Liver (tissue), 9 donors: Measurements from ENCODE around the gene OGA. TPM values are rescaled to one million over a fixed set of nuclear protein-coding genes. Genes with fewer than 3 reads are reported as not detected.

ENCODE experiments used
- DNase-seq: peaks from one replicate; pipeline ENCODE4 v3.0.0-alpha.2; 2017; ENCODE audit warnings: low spot score
- H3K27ac ChIP-seq, 2 donors: one replicate each; pipeline ENCODE4 v1.7.0; 2013; ENCODE audit warnings: inconsistent platforms in 2 of 2, low read length in 2 of 2, control low read depth in 1 of 2, low read depth in 1 of 2, mild to moderate bottlenecking in 1 of 2
- H3K27me3 ChIP-seq, 4 donors: one replicate each; pipeline versions ENCODE4 v1.6.1 to v1.7.0; 2013; ENCODE audit warnings: low read length in 3 of 4, inconsistent platforms in 1 of 4, mild to moderate bottlenecking in 1 of 4, moderate library complexity in 1 of 4; ENCODE audit not compliant: control insufficient read depth in 4 of 4, insufficient read depth in 4 of 4
- H3K36me3 ChIP-seq, 4 donors: one replicate each; pipeline versions ENCODE4 v1.6.1 to v1.7.0; 2013; ENCODE audit warnings: low read length in 3 of 4, mild to moderate bottlenecking in 3 of 4, low read depth in 1 of 4, moderate library complexity in 1 of 4; ENCODE audit not compliant: control insufficient read depth in 4 of 4, insufficient read depth in 3 of 4
- H3K4me1 ChIP-seq, 4 donors: one replicate each; pipeline versions ENCODE4 v1.6.1 to v1.7.0; 2013; ENCODE audit warnings: low read length in 3 of 4, mild to moderate bottlenecking in 3 of 4, moderate library complexity in 1 of 4; ENCODE audit not compliant: control insufficient read depth in 4 of 4, insufficient read depth in 4 of 4
- H3K4me3 ChIP-seq, 3 donors: one replicate each; pipeline versions ENCODE4 v1.6.1 to v1.7.0; 2013; ENCODE audit warnings: low read length in 3 of 3, control low read depth in 1 of 3, low read depth in 1 of 3, mild to moderate bottlenecking in 1 of 3
- H3K9ac ChIP-seq, 2 donors: one replicate each; pipeline ENCODE4 v1.7.0; 2013; ENCODE audit warnings: low read length in 2 of 2, mild to moderate bottlenecking in 2 of 2, moderate library complexity in 2 of 2, control low read depth in 1 of 2, low read depth in 1 of 2
- H3K9me3 ChIP-seq, 4 donors: one replicate each; pipeline versions ENCODE4 v1.6.1 to v1.7.0; 2013; ENCODE audit warnings: low read length in 3 of 4; ENCODE audit not compliant: control insufficient read depth in 4 of 4
- EGR1 ChIP-seq, 2 donors: IDR thresholded peaks; 2 replicates each; pipeline ENCODE4 v1.6.1; 2016 to 2018; ENCODE audit warnings: antibody characterized with exemption in 2 of 2, low read depth in 2 of 2
- FOXA1 ChIP-seq: IDR thresholded peaks from 2 replicates; pipeline ENCODE4 v1.6.1; 2016; ENCODE audit warnings: antibody characterized with exemption
- FOXA2 ChIP-seq: IDR thresholded peaks from 2 replicates; pipeline ENCODE4 v1.6.1; 2016; ENCODE audit warnings: antibody characterized with exemption
- GABPA ChIP-seq, 2 donors: IDR thresholded peaks in 1 of 2; conservative IDR thresholded peaks in 1 of 2; 2 replicates each; pipeline ENCODE4 v1.6.1; 2016; ENCODE audit warnings: antibody characterized with exemption in 2 of 2, mild to moderate bottlenecking in 1 of 2, moderate library complexity in 1 of 2
- HNF4A ChIP-seq, 2 donors: conservative IDR thresholded peaks; 2 replicates each; pipeline ENCODE4 v1.6.1; 2016; ENCODE audit warnings: antibody characterized with exemption in 2 of 2, mild to moderate bottlenecking in 2 of 2
- JUND ChIP-seq, 2 donors: IDR thresholded peaks; 2 replicates each; pipeline ENCODE4 v1.6.1; 2016; ENCODE audit warnings: antibody characterized with exemption in 2 of 2
- NR2F2 ChIP-seq: IDR thresholded peaks from 2 replicates; pipeline ENCODE4 v1.6.1; 2016; ENCODE audit warnings: antibody characterized with exemption
- RAD21 ChIP-seq, 2 donors: IDR thresholded peaks; 2 replicates each; pipeline ENCODE4 v1.6.1; 2016; ENCODE audit warnings: antibody characterized with exemption in 2 of 2, mild to moderate bottlenecking in 2 of 2
- RXRA ChIP-seq, 2 donors: IDR thresholded peaks; 2 replicates each; pipeline ENCODE4 v1.6.1; 2017 to 2018; ENCODE audit warnings: antibody characterized with exemption in 2 of 2, mild to moderate bottlenecking in 1 of 2
- SP1 ChIP-seq: IDR thresholded peaks from 2 replicates; pipeline ENCODE4 v1.6.1; 2018; ENCODE audit warnings: antibody characterized with exemption, mild to moderate bottlenecking
- YY1 ChIP-seq: IDR thresholded peaks from 2 replicates; pipeline ENCODE4 v1.6.1; 2016; ENCODE audit warnings: antibody characterized with exemption, mild to moderate bottlenecking
- WGBS: extraction: QIAGEN DNeasy Blood & Tissue Kit; methylation state at CpG from one replicate; pipeline ENCODE4 v1.1.7; 2013; 5-methylcytosine and 5-hydroxymethylcytosine counted together
- polyA plus RNA-seq, 2 donors: library from polyadenylated mRNA; stranded (reverse) in 1 of 2; unstranded in 1 of 2; fragments of 200-250 nt in 1 of 2; fragments of >200 nt in 1 of 2; fragmentation: Nextera tagmentation in 1 of 2; extraction: Ambion mirVana in 1 of 2; gene quantifications; one replicate each; pipeline versions ENCODE4 v1.2.1 to v1.2.3, GENCODE V29; 2013 to 2015
- total RNA-seq, 2 donors: library from RNA; depleted of rRNA; stranded (reverse); fragments of >200 nt; gene quantifications; one replicate each; pipeline ENCODE4 v1.2.3, GENCODE V29; 2014
- TF ChIP-seq, protein P1 (sequence below): IDR thresholded peaks from 2 replicates; pipeline ENCODE4 v1.6.1; 2016; ENCODE audit warnings: antibody characterized with exemption, mild to moderate bottlenecking
- TF ChIP-seq, protein P2 (sequence below): IDR thresholded peaks from 2 replicates; pipeline ENCODE4 v1.6.1; 2016; ENCODE audit warnings: antibody characterized with exemption
- TF ChIP-seq, protein P3 (sequence below): IDR thresholded peaks from 2 replicates; pipeline ENCODE4 v1.6.1; 2016; ENCODE audit warnings: antibody characterized with exemption
- TF ChIP-seq, protein P4 (sequence below): IDR thresholded peaks from 2 replicates; pipeline ENCODE4 v1.6.1; 2016; ENCODE audit warnings: antibody characterized with exemption
- TF ChIP-seq, protein P5 (sequence below): fragments of 150-350 bp; IDR thresholded peaks from 2 replicates; pipeline ENCODE4 v1.5.1; 2017; ENCODE audit warnings: improper control_type of control experiment, low read depth, low read length; ENCODE audit not compliant: missing input control
- donor health status: healthy.
- donor health status: healthy.
- donor health status: healthy.
- donor health status: healthy.
- donor health status: healthy.

Gene OGA
- total and polyA plus RNA-seq, 4 donors, result 18.0 to 64.3 (median 41.4) TPM

DNA sequence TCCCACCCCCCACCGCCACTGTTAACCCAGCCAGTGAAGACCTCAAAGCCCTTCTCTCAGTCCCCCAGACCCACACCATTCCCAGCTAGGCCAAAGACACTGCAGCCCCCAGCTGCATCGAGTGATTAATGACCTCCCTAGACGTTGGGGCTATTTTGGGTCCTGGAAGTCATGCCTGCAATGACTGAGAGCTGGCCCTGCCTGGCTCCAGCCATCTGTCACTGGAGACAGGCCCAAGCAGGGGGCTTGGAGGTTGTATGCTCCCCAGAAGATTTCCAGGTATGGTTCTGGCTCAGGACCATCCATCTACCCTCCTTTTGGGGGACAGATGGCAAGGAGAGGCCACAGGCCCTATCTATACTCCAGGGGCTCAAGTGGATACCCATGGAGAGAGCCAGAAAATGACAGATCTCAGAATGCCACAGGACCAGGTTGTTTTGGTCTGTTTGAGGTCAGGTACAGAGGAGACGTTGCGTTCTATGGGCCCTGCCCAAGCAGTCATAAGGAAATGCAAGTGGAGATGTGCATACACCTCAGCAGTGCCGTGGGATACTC lies 20.2 kb upstream of the OGA start:
- H3K4me1 ChIP-seq, result peaks cover 9 to 25% (median 13%) of the 10 kb centered on the region in 4 donors
- TF ChIP-seq, protein P1, sequence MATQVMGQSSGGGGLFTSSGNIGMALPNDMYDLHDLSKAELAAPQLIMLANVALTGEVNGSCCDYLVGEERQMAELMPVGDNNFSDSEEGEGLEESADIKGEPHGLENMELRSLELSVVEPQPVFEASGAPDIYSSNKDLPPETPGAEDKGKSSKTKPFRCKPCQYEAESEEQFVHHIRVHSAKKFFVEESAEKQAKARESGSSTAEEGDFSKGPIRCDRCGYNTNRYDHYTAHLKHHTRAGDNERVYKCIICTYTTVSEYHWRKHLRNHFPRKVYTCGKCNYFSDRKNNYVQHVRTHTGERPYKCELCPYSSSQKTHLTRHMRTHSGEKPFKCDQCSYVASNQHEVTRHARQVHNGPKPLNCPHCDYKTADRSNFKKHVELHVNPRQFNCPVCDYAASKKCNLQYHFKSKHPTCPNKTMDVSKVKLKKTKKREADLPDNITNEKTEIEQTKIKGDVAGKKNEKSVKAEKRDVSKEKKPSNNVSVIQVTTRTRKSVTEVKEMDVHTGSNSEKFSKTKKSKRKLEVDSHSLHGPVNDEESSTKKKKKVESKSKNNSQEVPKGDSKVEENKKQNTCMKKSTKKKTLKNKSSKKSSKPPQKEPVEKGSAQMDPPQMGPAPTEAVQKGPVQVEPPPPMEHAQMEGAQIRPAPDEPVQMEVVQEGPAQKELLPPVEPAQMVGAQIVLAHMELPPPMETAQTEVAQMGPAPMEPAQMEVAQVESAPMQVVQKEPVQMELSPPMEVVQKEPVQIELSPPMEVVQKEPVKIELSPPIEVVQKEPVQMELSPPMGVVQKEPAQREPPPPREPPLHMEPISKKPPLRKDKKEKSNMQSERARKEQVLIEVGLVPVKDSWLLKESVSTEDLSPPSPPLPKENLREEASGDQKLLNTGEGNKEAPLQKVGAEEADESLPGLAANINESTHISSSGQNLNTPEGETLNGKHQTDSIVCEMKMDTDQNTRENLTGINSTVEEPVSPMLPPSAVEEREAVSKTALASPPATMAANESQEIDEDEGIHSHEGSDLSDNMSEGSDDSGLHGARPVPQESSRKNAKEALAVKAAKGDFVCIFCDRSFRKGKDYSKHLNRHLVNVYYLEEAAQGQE, result no peak
- TF ChIP-seq NR2F2, result no peak
- TF ChIP-seq JUND (IDR thresholded peaks at IDR 0.05), result no peak
- no peak for TF ChIP-seq FOXA2
- TF ChIP-seq, protein P2, sequence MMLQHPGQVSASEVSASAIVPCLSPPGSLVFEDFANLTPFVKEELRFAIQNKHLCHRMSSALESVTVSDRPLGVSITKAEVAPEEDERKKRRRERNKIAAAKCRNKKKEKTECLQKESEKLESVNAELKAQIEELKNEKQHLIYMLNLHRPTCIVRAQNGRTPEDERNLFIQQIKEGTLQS, result no peak
- no peak for TF ChIP-seq YY1
- TF ChIP-seq SP1, result no peak
- no peak for TF ChIP-seq EGR1 (IDR thresholded peaks at IDR 0.05; ENCODE audit: low read depth in 2 of 2)
- TF ChIP-seq, protein P3, sequence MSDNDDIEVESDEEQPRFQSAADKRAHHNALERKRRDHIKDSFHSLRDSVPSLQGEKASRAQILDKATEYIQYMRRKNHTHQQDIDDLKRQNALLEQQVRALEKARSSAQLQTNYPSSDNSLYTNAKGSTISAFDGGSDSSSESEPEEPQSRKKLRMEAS, result no peak
- no peak for TF ChIP-seq RAD21 (IDR thresholded peaks at IDR 0.05)
- TF ChIP-seq RXRA (IDR thresholded peaks at IDR 0.05), result no peak
- no peak for TF ChIP-seq GABPA (IDR thresholded peaks at IDR 0.05 in 1 of 2, conservative IDR thresholded peaks at IDR 0.05 in 1 of 2)
- TF ChIP-seq, protein P4, sequence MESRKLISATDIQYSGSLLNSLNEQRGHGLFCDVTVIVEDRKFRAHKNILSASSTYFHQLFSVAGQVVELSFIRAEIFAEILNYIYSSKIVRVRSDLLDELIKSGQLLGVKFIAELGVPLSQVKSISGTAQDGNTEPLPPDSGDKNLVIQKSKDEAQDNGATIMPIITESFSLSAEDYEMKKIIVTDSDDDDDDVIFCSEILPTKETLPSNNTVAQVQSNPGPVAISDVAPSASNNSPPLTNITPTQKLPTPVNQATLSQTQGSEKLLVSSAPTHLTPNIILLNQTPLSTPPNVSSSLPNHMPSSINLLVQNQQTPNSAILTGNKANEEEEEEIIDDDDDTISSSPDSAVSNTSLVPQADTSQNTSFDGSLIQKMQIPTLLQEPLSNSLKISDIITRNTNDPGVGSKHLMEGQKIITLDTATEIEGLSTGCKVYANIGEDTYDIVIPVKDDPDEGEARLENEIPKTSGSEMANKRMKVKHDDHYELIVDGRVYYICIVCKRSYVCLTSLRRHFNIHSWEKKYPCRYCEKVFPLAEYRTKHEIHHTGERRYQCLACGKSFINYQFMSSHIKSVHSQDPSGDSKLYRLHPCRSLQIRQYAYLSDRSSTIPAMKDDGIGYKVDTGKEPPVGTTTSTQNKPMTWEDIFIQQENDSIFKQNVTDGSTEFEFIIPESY, result no peak
- no peak for TF ChIP-seq HNF4A (conservative IDR thresholded peaks at IDR 0.05)
- TF ChIP-seq, protein P5, sequence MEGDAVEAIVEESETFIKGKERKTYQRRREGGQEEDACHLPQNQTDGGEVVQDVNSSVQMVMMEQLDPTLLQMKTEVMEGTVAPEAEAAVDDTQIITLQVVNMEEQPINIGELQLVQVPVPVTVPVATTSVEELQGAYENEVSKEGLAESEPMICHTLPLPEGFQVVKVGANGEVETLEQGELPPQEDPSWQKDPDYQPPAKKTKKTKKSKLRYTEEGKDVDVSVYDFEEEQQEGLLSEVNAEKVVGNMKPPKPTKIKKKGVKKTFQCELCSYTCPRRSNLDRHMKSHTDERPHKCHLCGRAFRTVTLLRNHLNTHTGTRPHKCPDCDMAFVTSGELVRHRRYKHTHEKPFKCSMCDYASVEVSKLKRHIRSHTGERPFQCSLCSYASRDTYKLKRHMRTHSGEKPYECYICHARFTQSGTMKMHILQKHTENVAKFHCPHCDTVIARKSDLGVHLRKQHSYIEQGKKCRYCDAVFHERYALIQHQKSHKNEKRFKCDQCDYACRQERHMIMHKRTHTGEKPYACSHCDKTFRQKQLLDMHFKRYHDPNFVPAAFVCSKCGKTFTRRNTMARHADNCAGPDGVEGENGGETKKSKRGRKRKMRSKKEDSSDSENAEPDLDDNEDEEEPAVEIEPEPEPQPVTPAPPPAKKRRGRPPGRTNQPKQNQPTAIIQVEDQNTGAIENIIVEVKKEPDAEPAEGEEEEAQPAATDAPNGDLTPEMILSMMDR, result no peak
- TF ChIP-seq FOXA1, result no peak
- no peaks in the 10 kb centered on the region for H3K9me3 ChIP-seq
- H3K4me3 ChIP-seq, result no peak overlapping the region
- no peak for DNase-seq
- no peak overlapping the region for H3K27ac ChIP-seq
- no peaks in the 10 kb centered on the region for H3K36me3 ChIP-seq
- no peak overlapping the region for H3K9ac ChIP-seq
- H3K27me3 ChIP-seq, result no peaks in the 10 kb centered on the region
- WGBS, result 90% methylated on average over 6 of the region's 6 CpGs
